K562 (cell line): ENCODE data around the gene CRACDL.

Experiments used
- GTF2A2 ChIP-seq: IDR thresholded peaks from 2 replicates; pipeline ENCODE4 v1.6.1; 2016; ENCODE audit warnings: mild to moderate bottlenecking, missing genetic modification characterization, missing compliant biosample characterization
- MAFK ChIP-seq: IDR thresholded peaks from 2 replicates; pipeline ENCODE4 v1.6.1; 2011; ENCODE audit warnings: low read length, improper control_type of control experiment

DNA sequence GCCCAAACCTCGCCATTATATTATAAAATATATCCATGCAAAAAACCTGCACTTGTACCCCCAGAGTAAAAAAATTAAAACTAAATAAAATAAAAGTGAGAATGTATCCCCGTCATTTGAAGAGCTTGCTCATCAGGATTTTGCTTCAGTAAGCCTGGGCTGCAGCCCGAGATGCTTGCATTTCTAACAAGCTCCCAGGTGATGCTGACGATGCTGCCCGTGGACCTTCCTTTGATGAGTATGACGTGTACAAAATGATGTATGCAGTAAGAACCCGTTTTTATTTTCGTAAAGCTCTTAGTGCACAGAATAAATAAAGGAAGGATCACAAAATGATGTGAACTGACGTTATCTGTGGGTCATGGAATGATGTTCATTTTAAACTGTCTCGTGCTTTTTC is 63.5 kb downstream of the CRACDL start:
- TF ChIP-seq MAFK (no peak), GTF2A2 (tag) (no peak)
